SHP77 (cell line): Measurements from ENCODE around the gene C9orf153.
"Not testable (repeated sequence)": the region's sequence is repeated elsewhere in the genome, so short reads cannot be mapped to it uniquely, and the experiment has no call there.

ENCODE experiments used
- DNase-seq, 2 experiments: peaks; one replicate each; lab custom pipeline; 2025; lab: John Stamatoyannopoulos, UW

The C9orf153 gene

GRCh38 chr9:86259557-86259956 lies at the start of gene C9orf153:
Gene C9orf153 (minus strand): TSS chr9:86259657. CDS start chr9:86229603, 30,054 bp downstream.
- no peak for DNase-seq

DNA sequence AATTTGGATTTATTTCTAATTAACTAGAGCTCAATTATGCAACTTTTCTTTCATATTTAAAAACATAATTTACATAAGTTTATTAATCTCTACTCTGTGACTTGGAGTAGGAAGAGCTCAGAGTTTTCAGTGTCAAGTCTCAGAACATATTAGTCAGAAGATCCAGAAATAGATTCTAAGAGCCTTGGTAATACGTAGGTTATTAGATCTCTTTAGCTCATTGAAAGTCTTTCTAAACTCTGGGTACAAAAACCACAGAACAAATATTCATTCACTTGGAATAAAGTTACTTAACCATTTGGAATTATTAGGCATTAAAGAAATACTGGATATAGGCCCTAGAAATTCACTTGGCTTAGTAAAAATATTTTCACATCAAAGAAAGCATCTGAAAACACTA lies 49.2 kb upstream of the C9orf153 start:
- no peak for DNase-seq

DNA sequence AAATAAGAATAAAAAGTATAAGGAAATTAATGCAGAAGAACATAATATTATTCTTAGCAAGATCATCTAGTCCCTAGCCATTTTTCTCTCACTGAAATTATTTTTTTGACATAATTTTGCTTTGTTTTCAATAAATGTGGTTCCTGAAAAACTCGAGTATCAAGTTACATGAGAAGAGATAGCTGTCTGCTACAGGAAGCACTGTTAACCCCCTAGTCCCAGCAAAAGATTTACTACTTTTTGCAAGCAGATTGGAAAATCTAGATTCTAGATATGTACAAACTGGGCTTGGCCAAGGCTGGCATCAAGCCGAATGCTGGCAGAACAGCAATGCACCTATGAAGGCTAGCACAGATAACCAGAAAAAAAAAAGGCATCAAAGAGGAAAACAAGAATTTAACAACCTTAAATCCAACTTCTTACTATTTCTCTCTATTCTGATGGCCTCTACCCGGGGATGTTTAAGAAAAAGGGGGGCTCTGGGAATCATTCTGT lies 44.8 kb upstream of the C9orf153 start:
- no peak for DNase-seq

DNA sequence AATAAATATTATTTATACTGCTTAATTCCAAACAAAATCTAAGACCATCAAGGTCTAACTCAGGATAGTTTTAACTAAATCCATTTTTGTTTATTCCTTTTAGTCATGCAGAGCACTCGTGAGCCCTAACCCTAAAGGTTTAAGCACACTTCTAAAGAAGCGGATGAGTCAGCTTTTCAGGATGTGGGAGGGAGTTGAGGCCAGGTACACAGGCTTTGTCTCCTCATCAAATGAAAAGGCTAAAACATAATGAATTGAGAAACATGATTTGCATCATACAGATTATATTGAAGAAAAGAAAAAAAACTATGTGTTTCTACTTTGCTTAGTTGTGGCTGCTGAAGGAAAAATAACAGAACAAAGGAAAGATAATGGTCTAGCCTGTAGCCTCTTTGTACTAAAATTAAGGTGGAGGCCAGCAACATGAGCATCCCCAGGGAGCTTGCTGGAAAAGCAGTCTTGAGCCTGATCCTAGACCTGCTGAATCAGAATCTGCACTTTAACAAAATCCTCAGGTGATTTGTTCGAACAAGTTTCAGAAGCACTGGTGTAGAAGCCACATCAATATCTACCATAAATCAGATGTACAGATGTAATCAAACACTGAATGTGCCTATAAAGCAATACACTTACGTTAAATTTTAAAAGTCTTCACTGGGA lies 44.0 kb upstream of the C9orf153 start:
- no peak for DNase-seq

DNA sequence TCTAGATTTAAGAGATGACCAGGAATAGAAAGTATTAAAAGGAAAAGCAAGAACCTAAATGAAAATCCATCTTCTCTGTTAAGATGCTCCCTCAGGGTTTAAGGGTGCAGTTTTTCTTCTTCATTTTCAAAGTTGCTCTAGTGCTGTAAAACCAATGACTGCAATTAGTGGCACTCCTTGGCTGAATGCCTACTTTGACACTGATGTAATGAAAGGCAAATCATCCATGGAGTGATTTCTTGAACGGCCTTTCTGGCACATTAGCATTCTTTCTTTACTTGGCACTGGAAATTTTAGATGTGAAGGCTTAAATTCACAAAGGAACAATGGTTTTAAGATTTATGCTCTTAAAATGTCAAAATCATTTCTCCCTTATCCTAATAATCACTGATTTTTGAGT lies 42.2 kb upstream of the C9orf153 start:
- DNase-seq, result no peak

- DNase-seq, result no peak
These were observed 41.2 kb upstream of the C9orf153 start for GRCh38 chr9:86300701-86301100.

- no peak for DNase-seq
These were observed 39.4 kb upstream of the C9orf153 start for GRCh38 chr9:86298873-86299272.

DNA sequence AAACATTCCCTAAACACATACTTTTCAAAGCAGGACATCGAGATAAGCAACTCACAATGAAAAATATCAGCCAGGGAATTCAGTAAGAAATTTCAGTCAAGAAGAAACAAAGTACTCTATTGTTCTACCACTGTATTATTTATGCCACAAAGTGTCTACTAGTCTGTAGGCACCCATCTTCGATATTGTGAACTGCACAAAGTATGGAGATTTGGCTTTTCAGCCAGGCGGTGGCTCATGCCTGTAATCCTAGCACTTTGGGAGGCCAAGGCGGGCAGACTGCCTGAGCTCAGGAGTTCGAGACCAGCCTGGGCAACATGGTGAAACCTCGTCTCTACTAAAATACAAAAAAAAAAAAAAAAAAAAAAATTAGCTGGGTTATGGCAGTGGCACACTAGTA lies 30.9 kb upstream of the C9orf153 start:
- DNase-seq, result not testable (repeated sequence)

DNA sequence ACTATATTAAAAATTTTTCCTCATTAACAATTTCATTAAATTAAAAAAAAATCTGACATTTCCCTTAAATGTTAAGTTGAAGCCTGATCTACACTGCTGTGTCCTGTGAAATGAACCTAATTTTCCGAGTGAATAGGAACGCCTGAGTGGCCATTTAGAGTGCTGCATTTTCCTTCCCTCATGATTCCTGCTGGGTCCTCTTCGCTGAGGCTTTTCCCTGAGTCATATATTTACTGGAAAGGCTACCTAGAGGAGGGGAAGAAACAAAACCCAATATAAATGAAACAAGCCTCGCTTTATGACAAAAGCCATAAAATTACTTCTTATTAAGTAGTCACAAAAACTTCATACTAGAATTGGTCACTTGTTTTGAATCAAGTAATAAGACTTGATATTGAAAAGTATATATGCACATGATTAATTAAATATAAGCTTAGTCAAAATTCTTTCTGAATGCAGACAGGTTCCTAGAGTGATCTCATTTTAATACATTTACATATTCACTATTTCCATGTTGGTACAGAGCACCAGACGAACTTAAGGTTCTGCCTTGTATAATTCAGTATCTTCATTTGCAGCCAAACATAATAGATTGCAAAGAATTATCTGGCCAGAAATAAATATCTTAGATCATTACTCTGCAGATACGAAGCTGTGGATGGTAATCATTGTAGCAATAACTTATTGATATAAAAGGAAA lies 29.2 kb upstream of the C9orf153 start:
- no peak for DNase-seq

DNA sequence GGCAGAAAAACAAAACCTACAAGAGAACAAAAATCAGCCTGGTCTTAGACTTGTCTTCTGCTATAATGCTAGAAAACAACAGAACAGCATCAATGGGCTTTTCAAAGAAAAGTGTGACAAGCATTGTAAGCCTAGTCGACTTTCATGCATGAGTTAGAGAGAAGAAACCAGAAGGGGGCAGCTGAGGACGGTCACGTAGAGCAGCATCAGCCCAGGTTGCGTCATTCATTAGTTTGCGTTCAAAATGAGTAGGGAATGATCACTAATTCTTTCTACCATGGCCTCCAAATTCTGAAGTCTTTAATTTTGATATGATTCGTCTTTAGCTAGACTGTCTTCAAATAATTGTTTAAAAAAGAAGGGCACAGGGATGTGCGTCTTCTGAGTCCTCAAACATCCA lies 27.6 kb upstream of the C9orf153 start:
- no peak for DNase-seq

GRCh38 chr9:86286278-86286677 lies 26.8 kb upstream of the C9orf153 start:
- no peak for DNase-seq

DNA sequence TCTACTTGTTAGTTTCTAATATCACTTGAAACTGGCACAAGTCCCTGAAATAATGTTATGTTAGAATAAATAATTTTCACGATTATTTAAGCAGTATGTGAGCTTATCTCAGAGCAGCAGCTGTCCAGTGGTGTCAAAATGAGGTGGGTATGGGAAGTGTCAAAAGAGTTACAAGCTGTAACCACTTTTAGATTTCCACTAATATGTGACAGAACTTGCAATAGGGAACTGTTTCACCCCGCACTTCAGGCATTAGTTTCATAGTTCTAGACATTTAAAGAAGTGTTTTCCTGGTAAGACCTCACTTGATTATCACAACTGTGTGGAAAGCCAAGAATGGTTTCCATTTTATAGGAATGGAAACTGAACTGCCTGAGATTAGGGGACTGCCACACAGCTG lies 25.8 kb upstream of the C9orf153 start:
- DNase-seq, result no peak

DNA sequence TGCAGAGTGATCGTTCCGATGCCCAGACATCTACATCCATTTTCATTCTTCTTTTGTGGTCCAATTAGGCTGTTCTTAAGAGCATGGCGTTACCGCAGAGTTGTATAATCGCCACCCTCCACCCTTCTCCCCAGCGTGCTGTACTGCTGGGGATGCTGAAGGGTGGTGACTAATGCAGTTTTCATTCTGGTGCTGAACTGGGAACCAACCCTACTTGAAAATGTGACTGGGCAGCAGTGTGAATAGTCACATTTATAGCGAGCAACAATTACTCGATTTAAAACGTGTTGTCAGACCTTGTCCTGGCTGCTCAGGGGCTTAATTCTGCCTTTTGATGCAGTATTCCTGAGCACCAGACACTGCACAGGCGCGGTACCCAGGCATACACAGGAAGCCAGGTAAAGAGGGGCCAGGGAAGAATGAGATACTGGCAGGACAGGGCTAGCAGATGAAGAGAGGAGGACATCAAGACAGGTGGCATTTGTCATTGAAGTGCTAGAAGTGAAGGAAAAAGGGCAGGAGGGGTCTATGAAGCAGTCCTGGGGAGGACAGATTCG lies 23.6 kb upstream of the C9orf153 start:
- DNase-seq, result no peak

GRCh38 chr9:86282077-86282978 lies 22.9 kb upstream of the C9orf153 start, which contains the start of gene ISCA1:
Gene ISCA1 (minus strand): TSS chr9:86282538. CDS start chr9:86282458, 80 bp downstream.
- peak; percentile 79 to 88 for DNase-seq

GRCh38 chr9:86281593-86282076 lies 22.2 kb upstream of the C9orf153 start:
- peak in 1 of 2 experiments; percentile 40 for DNase-seq

GRCh38 chr9:86280580-86280979 lies 21.1 kb upstream of the C9orf153 start:
- DNase-seq, result no peak

DNA sequence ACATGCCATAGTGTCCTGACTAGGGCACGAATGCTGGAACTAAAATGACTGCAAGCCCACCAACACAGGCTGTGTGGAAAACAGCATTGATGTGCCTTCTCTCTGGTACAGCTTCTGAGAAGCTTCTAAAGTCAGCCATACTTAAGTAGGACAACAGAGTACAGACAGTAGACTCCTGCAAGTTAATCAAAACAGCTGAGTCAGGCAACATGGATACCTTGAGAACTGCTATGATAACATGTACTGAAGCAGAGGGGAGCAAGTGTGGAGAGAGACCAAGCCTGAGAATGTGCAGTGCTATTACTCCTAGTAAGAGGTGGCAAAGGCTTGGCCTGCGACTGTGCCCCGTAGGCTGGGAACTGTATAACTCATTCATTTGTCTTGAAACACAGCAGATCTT lies 20.4 kb upstream of the C9orf153 start:
- no peak for DNase-seq

- no peak for DNase-seq
These were observed 17.6 kb upstream of the C9orf153 start for GRCh38 chr9:86277072-86277471.

- DNase-seq, result no peak
These were observed 16.5 kb upstream of the C9orf153 start for GRCh38 chr9:86275962-86276361.

DNA sequence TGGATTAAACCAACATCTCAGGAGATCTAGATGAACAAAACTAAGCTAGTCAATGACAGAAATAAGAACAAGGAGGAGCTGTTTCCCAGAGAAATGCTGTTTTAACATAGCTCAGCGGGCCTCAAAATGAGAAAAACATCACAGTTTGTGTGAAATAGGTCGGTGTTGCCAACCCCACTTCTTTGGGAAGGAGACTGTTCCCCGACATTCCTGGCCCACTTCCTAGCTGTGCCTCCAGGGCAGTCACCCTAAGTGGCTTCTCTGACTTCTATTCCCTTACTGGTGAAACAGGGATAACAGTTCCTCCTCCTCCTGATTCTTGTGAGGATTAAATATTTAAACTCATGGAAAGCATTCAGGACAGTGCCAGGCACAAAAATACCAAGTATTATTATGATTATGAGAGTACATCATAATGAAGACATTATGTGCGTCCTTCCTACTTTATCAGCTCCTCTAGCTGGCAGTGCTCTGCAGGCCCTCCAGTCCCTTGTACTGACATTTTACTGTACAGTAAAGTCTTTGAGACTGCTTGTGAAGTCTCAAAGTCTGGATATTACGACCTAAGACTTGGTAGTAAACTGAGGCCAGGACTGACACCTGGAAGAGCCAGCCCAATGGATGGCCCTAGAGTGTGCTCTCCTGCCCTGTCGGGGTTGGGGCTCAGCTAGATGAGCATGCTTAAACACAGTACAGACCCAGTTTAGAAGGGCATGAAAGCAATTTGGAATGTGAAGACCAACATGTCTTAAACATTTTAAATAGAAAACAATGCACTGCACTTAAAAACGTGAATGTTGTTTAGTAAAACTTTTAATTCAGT lies 15.6 kb upstream of the C9orf153 start:
- no peak for DNase-seq

DNA sequence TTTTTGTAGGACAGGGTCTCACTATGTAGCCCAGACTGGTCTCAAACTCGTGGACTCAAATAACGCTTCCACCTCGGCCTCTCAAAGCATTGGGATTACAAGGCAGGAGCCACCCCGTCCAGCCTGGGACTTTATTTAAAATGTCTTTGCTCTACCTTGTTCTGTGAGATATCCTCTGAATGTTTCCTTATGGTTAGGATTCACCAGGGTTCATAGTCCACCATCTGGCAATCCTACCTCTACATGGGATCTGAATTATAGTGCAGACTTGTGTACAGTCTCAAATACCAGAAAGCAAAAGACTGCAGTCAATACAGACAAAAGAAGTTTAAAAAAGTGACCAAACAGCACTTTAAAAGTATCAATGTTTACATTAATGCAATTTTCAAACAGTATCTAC lies 12.8 kb upstream of the C9orf153 start:
- no peak for DNase-seq
